Neuronal stem cell (in vitro differentiated cells): ENCODE measurements around the gene SELENOI.

Source experiments
- DNase-seq: peaks from one replicate; pipeline ENCODE4 v3.0.0-alpha.2; 2013; ENCODE audit warnings: low spot score
- H2AFZ ChIP-seq: one replicate; pipeline ENCODE4 v1.6.1; 2013; ENCODE audit warnings: mild to moderate bottlenecking, low read length, inconsistent platforms
- H2AK5ac ChIP-seq: 2 replicates; pipeline ENCODE4 v1.6.1; 2013; ENCODE audit warnings: low read depth, mild to moderate bottlenecking, inconsistent platforms, low read length, moderate library complexity, mixed read lengths
- H2BK120ac ChIP-seq: 2 replicates; pipeline ENCODE4 v1.6.1; 2013; ENCODE audit warnings: low read depth, mild to moderate bottlenecking, inconsistent platforms, low read length, moderate library complexity, mixed read lengths
- H2BK12ac ChIP-seq: one replicate; pipeline ENCODE4 v1.6.1; 2013; ENCODE audit warnings: low read length, inconsistent platforms
- H2BK15ac ChIP-seq: 2 replicates; pipeline ENCODE4 v1.6.1; 2013; ENCODE audit warnings: mild to moderate bottlenecking, low read length, inconsistent platforms, mixed read lengths
- H2BK5ac ChIP-seq: one replicate; pipeline ENCODE4 v1.6.1; 2013; ENCODE audit warnings: inconsistent platforms, mild to moderate bottlenecking, low read length, moderate library complexity
- H3K14ac ChIP-seq: one replicate; pipeline ENCODE4 v1.6.1; 2013; ENCODE audit warnings: low read length, inconsistent platforms
- H3K18ac ChIP-seq: 2 replicates; pipeline ENCODE4 v1.6.1; 2013; ENCODE audit warnings: low read length, inconsistent platforms
- H3K23ac ChIP-seq: 2 replicates; pipeline ENCODE4 v1.6.1; 2013; ENCODE audit warnings: low read depth, mild to moderate bottlenecking, mixed read lengths, low read length, inconsistent platforms; ENCODE audit not compliant: poor library complexity
- H3K27ac ChIP-seq: replicated peaks from 3 replicates; pipeline ENCODE4 v1.5.1; 2013; ENCODE audit warnings: low read length, inconsistent platforms
- H3K27me3 ChIP-seq, 3 experiments: 2 replicates each; pipeline ENCODE4 v1.6.1; 2013; ENCODE audit warnings: low read length in 3 of 3, mild to moderate bottlenecking in 2 of 3, inconsistent platforms in 1 of 3, low read depth in 1 of 3, mixed read lengths in 1 of 3, moderate library complexity in 1 of 3; ENCODE audit not compliant: control insufficient read depth in 3 of 3, insufficient read depth in 3 of 3
- H3K36me3 ChIP-seq, 2 donors: replicated peaks in 1 of 2; 2 replicates each; pipeline ENCODE4 v1.6.1; 2013; ENCODE audit warnings: low read length in 2 of 2; ENCODE audit not compliant: control insufficient read depth in 2 of 2, insufficient read depth in 2 of 2
- H3K4ac ChIP-seq: 2 replicates; pipeline ENCODE4 v1.6.1; 2013; ENCODE audit warnings: inconsistent platforms, mild to moderate bottlenecking, low read length, moderate library complexity
- H3K4me1 ChIP-seq, 2 donors: 1 replicate in 1 of 2; 2 replicates in 1 of 2; pipeline ENCODE4 v1.6.1; 2013; ENCODE audit warnings: low read length in 2 of 2, low read depth in 1 of 2; ENCODE audit not compliant: control insufficient read depth in 2 of 2, insufficient read depth in 1 of 2
- H3K4me2 ChIP-seq: one replicate; pipeline ENCODE4 v1.6.1; 2013; ENCODE audit warnings: mild to moderate bottlenecking, low read length, inconsistent platforms; ENCODE audit not compliant: insufficient read depth, poor library complexity, severe bottlenecking
- H3K4me3 ChIP-seq, 2 donors: 2 replicates each; pipeline ENCODE4 v1.5.1; 2013; ENCODE audit warnings: low read length in 2 of 2, mild to moderate bottlenecking in 2 of 2, inconsistent platforms in 1 of 2, moderate library complexity in 1 of 2
- H3K79me1 ChIP-seq: one replicate; pipeline ENCODE4 v1.6.1; 2013; ENCODE audit warnings: low read depth, mild to moderate bottlenecking, inconsistent platforms, low read length, moderate library complexity
- H3K9ac ChIP-seq: one replicate; pipeline ENCODE4 v1.6.1; 2013; ENCODE audit warnings: mild to moderate bottlenecking, low read depth, low read length, inconsistent platforms; ENCODE audit not compliant: poor library complexity
- H3K9me3 ChIP-seq, 2 donors: replicated peaks in 1 of 2; 2 replicates each; pipeline versions ENCODE3 to v1.6.1; 2013; ENCODE audit warnings: low read length in 2 of 2, mild to moderate bottlenecking in 2 of 2, inconsistent platforms in 1 of 2, low read depth in 1 of 2, mixed read lengths in 1 of 2, moderate library complexity in 1 of 2; ENCODE audit not compliant: control insufficient read depth in 2 of 2, insufficient read depth in 1 of 2
- H4K8ac ChIP-seq: one replicate; pipeline ENCODE4 v1.6.1; 2013; ENCODE audit warnings: low read depth, mild to moderate bottlenecking, inconsistent platforms, low read length, moderate library complexity
- H4K91ac ChIP-seq: one replicate; pipeline ENCODE4 v1.6.1; 2013; ENCODE audit warnings: low read length, low read depth, mild to moderate bottlenecking, inconsistent platforms; ENCODE audit not compliant: poor library complexity
- WGBS, 2 donors: extraction: QIAGEN DNeasy Blood & Tissue Kit; methylation state at CpG; one replicate each; pipeline ENCODE4 v1.1.7; 2013; ENCODE audit warnings: missing lambda C conversion rate in 2 of 2, mixed read lengths in 1 of 2; ENCODE audit not compliant: insufficient read length in 2 of 2, insufficient replicate concordance in 1 of 2; ENCODE audit errors: extremely low coverage in 2 of 2; 5-methylcytosine and 5-hydroxymethylcytosine counted together

The SELENOI gene

DNA sequence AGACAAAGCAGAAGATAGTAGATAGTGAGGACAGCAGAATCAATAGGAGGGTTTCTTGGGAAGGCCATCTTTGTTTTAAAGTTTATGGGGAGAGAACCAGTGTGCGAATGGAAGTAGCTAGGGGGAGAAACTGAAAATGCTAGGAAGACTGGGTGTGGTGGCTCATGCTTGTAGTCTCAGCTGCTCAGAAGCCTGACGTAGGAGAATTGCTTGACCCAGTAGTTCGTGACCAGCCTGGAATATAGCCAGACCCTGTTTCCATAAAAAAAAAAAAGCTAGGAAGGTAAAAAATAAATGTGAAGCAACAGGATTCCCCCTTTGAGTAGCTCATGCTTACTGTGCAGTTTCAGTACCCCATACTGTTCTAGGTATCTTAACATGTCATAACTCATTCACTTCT is 36.6 kb downstream of the SELENOI start:
- H3K14ac ChIP-seq: no peak overlapping the region
- no peak overlapping the region for H3K9ac ChIP-seq
- no peak overlapping the region for H3K23ac ChIP-seq
- DNase-seq: no peak
- H3K79me1 ChIP-seq: no peaks in the 10 kb centered on the region
- no peak overlapping the region for H3K4ac ChIP-seq
- H2AK5ac ChIP-seq: no peak overlapping the region
- H3K27ac ChIP-seq: no peak overlapping the region
- no peak overlapping the region for H2BK15ac ChIP-seq
- no peak overlapping the region for H4K8ac ChIP-seq
- no peak overlapping the region for H2BK12ac ChIP-seq
- no peak overlapping the region for H2BK120ac ChIP-seq
- H3K18ac ChIP-seq: no peak overlapping the region
- peaks cover 5 to 96% of the 10 kb centered on the region in 2 donors for H3K36me3 ChIP-seq
- no peak overlapping the region for H3K4me3 ChIP-seq
- H2AFZ ChIP-seq: no peak overlapping the region
- no peak overlapping the region for H2BK5ac ChIP-seq
- no peaks in the 10 kb centered on the region for H3K9me3 ChIP-seq
- no CpG with 5 or more reads among the region's 3 CpGs for WGBS, 2 donors
- H4K91ac ChIP-seq: no peak overlapping the region
- no peak overlapping the region for H3K4me2 ChIP-seq
- no peaks in the 10 kb centered on the region for H3K27me3 ChIP-seq
- H3K4me1 ChIP-seq: peaks cover 0 to 2% of the 10 kb centered on the region in 2 donors

DNA sequence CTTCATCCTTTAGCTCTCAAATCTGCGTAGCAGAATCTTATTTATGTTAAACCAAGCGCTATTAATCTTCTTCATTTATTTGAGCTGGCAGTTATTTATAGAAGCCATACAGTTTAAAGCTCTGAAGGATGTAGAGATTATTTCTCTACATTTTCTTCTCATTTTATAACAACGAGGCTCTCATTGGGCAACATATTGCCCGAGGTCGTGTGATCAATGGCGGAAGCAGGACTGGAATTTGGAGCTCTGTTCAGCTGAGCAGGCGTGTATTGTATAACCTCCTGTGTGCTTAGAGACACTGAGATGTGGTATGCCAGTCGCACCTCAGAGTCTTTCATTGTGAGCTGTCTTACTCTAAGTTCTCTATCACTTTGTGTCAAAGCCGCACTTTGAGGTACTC is 38.2 kb downstream of the SELENOI start:
- Histone ChIP-seq H3K9ac (no peak overlapping the region), H2BK5ac (no peak overlapping the region), H3K4me3 (no peak overlapping the region), H4K8ac (no peak overlapping the region), H3K4me1 (peaks cover 0 to 2% of the 10 kb centered on the region in 2 donors), H2BK12ac (no peak overlapping the region), H3K9me3 (no peaks in the 10 kb centered on the region), H3K79me1 (no peaks in the 10 kb centered on the region), H2BK15ac (no peak overlapping the region), H3K18ac (no peak overlapping the region), H2AFZ (no peak overlapping the region), H3K4ac (no peak overlapping the region), H3K14ac (no peak overlapping the region), H3K4me2 (no peak overlapping the region), H4K91ac (no peak overlapping the region), H3K23ac (no peak overlapping the region), H2AK5ac (no peak overlapping the region), H3K27me3 (no peaks in the 10 kb centered on the region), H3K36me3 (peaks cover 1 to 96% of the 10 kb centered on the region in 2 donors), H3K27ac (no peak overlapping the region), H2BK120ac (no peak overlapping the region)
- DNase-seq: no peak
- no CpG with 5 or more reads among the region's 9 CpGs for WGBS, 2 donors

DNA sequence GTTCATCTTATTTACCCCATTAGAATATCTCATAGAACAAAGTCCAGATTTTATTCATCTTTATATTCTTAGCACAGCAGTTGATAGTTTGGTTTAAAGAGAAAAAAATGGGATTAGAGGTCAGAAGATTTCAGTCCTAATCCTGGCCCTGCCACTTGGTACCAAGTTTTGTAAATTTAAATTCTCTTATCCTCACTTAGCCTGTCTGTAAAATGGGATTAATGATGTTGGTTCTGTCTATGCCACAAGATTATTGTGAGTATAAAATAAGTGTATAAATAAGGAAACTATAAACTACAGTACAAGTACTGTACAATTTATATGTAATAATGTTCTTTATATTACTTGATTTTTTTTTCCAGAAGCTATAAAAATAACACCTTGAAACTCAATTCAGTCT is 38.7 kb downstream of the SELENOI start:
- Histone ChIP-seq H3K4ac (no peak overlapping the region), H2AK5ac (no peak overlapping the region), H3K14ac (no peak overlapping the region), H4K8ac (no peak overlapping the region), H3K9me3 (no peaks in the 10 kb centered on the region), H3K4me1 (peaks cover 0 to 2% of the 10 kb centered on the region in 2 donors), H3K27me3 (no peaks in the 10 kb centered on the region), H3K18ac (no peak overlapping the region), H2BK120ac (no peak overlapping the region), H3K9ac (no peak overlapping the region), H3K23ac (no peak overlapping the region), H2BK12ac (no peak overlapping the region), H2BK15ac (no peak overlapping the region), H2BK5ac (no peak overlapping the region), H3K27ac (no peak overlapping the region), H2AFZ (no peak overlapping the region), H4K91ac (no peak overlapping the region), H3K4me3 (no peak overlapping the region), H3K36me3 (peaks cover 1 to 96% of the 10 kb centered on the region in 2 donors), H3K79me1 (no peaks in the 10 kb centered on the region), H3K4me2 (no peak overlapping the region)
- DNase-seq: no peak

DNA sequence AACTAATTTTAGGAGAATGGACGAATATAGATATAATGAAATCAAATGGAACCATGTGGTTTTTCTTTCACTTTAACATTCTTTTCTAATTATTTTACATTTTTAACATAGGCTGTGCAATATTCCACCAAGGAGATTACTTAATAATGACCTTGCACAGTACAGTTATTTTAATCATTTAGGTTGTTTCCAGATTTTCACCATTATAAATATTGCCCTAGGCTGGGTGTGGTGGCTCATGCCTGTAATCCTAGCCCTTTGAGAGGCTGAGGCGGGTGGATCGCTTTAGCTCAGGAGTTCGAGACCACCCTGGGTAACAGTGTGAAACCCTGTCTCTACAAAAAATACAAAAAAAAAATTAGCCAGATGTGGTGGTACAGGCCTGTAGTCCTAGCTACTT is 41.2 kb downstream of the SELENOI start:
- Histone ChIP-seq H3K79me1 (no peaks in the 10 kb centered on the region), H2BK5ac (no peak overlapping the region), H2AK5ac (no peak overlapping the region), H3K4me1 (peaks cover 0 to 2% of the 10 kb centered on the region in 2 donors), H3K18ac (no peak overlapping the region), H3K9me3 (no peaks in the 10 kb centered on the region), H3K36me3 (peaks cover 5 to 97% of the 10 kb centered on the region in 2 donors), H2AFZ (no peak overlapping the region), H3K4ac (no peak overlapping the region), H2BK120ac (no peak overlapping the region), H2BK15ac (no peak overlapping the region), H2BK12ac (no peak overlapping the region), H3K23ac (no peak overlapping the region), H3K27ac (no peak overlapping the region), H4K91ac (no peak overlapping the region), H3K4me3 (no peak overlapping the region), H3K27me3 (no peaks in the 10 kb centered on the region), H3K4me2 (no peak overlapping the region), H3K14ac (no peak overlapping the region), H3K9ac (no peak overlapping the region), H4K8ac (no peak overlapping the region)
- no CpG with 5 or more reads among the region's 4 CpGs for WGBS, 2 donors
- DNase-seq: no peak
